HG02938 (cell line): ENCODE data around the gene DISC1.

Source experiments
- ATAC-seq: cut with Tn5 transposase; IDR thresholded peaks from one replicate; pipeline ENCODE4 v1.9.1; 2021; ENCODE audit warnings: mild to moderate bottlenecking, moderate library complexity; ENCODE audit not compliant: unreplicated experiment

Gene DISC1

GRCh38 chr1:231972111-231972445 lies 345.5 kb downstream of the DISC1 start:
- no peak for ATAC-seq

- no peak for ATAC-seq
Observed at GRCh38 chr1:231973830-231974229, 347.2 kb downstream of the DISC1 start.

GRCh38 chr1:231976231-231976630 lies 349.6 kb downstream of the DISC1 start:
- no peak for ATAC-seq

GRCh38 chr1:231981675-231982074 lies 355.1 kb downstream of the DISC1 start:
- no peak for ATAC-seq

- ATAC-seq = no peak
Observed at GRCh38 chr1:231982871-231983587, 356.4 kb downstream of the DISC1 start.

- ATAC-seq = no peak
Observed at GRCh38 chr1:231983588-231984193, 357.1 kb downstream of the DISC1 start.

GRCh38 chr1:231985296-231986023 lies 358.9 kb downstream of the DISC1 start:
- ATAC-seq = no peak

GRCh38 chr1:231986631-231987336 lies 360.2 kb downstream of the DISC1 start:
- no peak for ATAC-seq

GRCh38 chr1:231990388-231990787 lies 363.8 kb downstream of the DISC1 start:
- ATAC-seq = no peak

- ATAC-seq = no peak
Observed at GRCh38 chr1:231991231-231991630, 364.6 kb downstream of the DISC1 start.

GRCh38 chr1:231993968-231994455 lies 367.4 kb downstream of the DISC1 start:
- ATAC-seq = no peak

- no peak for ATAC-seq
Observed at GRCh38 chr1:231998791-231999190, 372.2 kb downstream of the DISC1 start.

GRCh38 chr1:232005300-232005699 lies 378.7 kb downstream of the DISC1 start:
- ATAC-seq = no peak

- no peak for ATAC-seq
Observed at GRCh38 chr1:232009741-232010140, 383.2 kb downstream of the DISC1 start.

GRCh38 chr1:232011961-232012360 lies 385.4 kb downstream of the DISC1 start:
- ATAC-seq = no peak

- no peak for ATAC-seq
Observed at GRCh38 chr1:232012773-232013386, 386.3 kb downstream of the DISC1 start.

GRCh38 chr1:232014941-232015340 lies 388.4 kb downstream of the DISC1 start:
- no peak for ATAC-seq

GRCh38 chr1:232016616-232017015 lies 390.0 kb downstream of the DISC1 start:
- no peak for ATAC-seq

- ATAC-seq = no peak
Observed at GRCh38 chr1:232017057-232017456, 390.5 kb downstream of the DISC1 start.

GRCh38 chr1:232017759-232018158 lies 391.2 kb downstream of the DISC1 start:
- ATAC-seq = no peak
